Keratinocyte (primary cell): ENCODE measurements around the gene CSNK2A2.

Source experiments
- EZH2 ChIP-seq: IDR thresholded peaks from one replicate; pipeline ENCODE4 v1.6.1; 2012; ENCODE audit warnings: inconsistent platforms, mild to moderate bottlenecking, low read length, moderate library complexity
- TF ChIP-seq, protein P1 (sequence below), 3 experiments: IDR thresholded peaks in 1 of 3; conservative IDR thresholded peaks in 1 of 3; optimal IDR thresholded peaks in 1 of 3; 2 replicates in 2 of 3; 3 replicates in 1 of 3; pipeline versions ENCODE3 to v1.5.1; 2011; ENCODE audit warnings: low read length in 3 of 3, mild to moderate bottlenecking in 3 of 3, moderate library complexity in 2 of 3, control low read depth in 1 of 3, inconsistent platforms in 1 of 3; ENCODE audit not compliant: insufficient read depth in 2 of 3; ENCODE audit errors: extremely low read depth in 1 of 3

DNA sequence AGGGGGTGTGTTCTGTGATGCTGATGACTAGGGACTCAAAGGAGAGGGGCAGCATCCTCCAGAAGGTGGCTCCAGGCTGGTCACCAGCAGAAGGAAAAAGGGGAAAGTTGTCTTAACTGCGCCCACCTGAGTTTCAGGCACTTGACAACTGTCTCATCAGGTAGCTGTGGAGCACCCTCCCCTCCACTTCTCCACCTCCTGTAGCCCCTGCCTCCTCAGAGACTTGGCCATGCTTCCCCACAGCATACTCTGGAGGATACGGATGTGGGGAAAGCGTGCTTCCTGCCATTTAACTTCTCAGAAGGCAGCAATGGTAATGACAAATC lies 86.6 kb downstream of the CSNK2A2 start:
- TF ChIP-seq, protein P1, sequence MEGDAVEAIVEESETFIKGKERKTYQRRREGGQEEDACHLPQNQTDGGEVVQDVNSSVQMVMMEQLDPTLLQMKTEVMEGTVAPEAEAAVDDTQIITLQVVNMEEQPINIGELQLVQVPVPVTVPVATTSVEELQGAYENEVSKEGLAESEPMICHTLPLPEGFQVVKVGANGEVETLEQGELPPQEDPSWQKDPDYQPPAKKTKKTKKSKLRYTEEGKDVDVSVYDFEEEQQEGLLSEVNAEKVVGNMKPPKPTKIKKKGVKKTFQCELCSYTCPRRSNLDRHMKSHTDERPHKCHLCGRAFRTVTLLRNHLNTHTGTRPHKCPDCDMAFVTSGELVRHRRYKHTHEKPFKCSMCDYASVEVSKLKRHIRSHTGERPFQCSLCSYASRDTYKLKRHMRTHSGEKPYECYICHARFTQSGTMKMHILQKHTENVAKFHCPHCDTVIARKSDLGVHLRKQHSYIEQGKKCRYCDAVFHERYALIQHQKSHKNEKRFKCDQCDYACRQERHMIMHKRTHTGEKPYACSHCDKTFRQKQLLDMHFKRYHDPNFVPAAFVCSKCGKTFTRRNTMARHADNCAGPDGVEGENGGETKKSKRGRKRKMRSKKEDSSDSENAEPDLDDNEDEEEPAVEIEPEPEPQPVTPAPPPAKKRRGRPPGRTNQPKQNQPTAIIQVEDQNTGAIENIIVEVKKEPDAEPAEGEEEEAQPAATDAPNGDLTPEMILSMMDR (optimal IDR thresholded peaks at IDR 0.05 in 1 of 3, IDR thresholded peaks at IDR 0.05 in 1 of 3, conservative IDR thresholded peaks at IDR 0.05 in 1 of 3; ENCODE audit: extremely low read depth in 1 of 3, insufficient read depth in 2 of 3, low read length in 3 of 3): no peak
- no peak for TF ChIP-seq EZH2
